GM10266 (cell line): Measurements from ENCODE around the gene MYL2.

ENCODE experiments used
- DNase-seq: peaks from one replicate; pipeline ENCODE4 v3.0.0; 2012; ENCODE audit errors: extremely low spot score
- TF ChIP-seq, protein P1 (sequence below): IDR thresholded peaks from 2 replicates; pipeline ENCODE4 v1.5.1; 2012; ENCODE audit warnings: mild to moderate bottlenecking, low read depth; ENCODE audit not compliant: control insufficient read depth, insufficient read depth; ENCODE audit errors: missing control alignments

MYL2 gene

GRCh38 chr12:110919720-110920119, 659 bp downstream of the MYL2 start:
- no peak for DNase-seq
- TF ChIP-seq, protein P1, sequence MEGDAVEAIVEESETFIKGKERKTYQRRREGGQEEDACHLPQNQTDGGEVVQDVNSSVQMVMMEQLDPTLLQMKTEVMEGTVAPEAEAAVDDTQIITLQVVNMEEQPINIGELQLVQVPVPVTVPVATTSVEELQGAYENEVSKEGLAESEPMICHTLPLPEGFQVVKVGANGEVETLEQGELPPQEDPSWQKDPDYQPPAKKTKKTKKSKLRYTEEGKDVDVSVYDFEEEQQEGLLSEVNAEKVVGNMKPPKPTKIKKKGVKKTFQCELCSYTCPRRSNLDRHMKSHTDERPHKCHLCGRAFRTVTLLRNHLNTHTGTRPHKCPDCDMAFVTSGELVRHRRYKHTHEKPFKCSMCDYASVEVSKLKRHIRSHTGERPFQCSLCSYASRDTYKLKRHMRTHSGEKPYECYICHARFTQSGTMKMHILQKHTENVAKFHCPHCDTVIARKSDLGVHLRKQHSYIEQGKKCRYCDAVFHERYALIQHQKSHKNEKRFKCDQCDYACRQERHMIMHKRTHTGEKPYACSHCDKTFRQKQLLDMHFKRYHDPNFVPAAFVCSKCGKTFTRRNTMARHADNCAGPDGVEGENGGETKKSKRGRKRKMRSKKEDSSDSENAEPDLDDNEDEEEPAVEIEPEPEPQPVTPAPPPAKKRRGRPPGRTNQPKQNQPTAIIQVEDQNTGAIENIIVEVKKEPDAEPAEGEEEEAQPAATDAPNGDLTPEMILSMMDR: no peak

DNA sequence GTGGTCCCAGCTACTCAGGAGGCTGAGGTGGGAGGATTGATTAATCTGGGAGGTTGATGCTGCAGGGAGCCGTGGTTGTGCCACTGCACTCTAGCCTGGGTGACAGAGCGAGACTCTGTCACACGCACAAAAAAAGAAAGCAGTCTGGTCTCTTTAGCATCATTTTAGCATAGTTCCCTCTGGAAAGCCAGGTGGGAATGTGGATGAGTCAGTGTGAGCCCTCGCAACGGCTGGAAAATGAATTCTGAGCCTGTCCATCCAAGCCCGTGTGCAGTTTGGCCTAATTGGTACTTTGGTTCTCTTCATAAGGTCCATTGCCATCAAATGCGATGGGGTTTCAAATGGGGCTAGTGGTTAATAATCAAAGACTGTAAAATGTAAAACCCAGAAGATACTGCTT, 2.4 kb downstream of the MYL2 start:
- DNase-seq: no peak
- TF ChIP-seq, protein P1: no peak

GRCh38 chr12:110917467-110917866, 2.9 kb downstream of the MYL2 start:
- DNase-seq: no peak
- TF ChIP-seq, protein P1: no peak

DNA sequence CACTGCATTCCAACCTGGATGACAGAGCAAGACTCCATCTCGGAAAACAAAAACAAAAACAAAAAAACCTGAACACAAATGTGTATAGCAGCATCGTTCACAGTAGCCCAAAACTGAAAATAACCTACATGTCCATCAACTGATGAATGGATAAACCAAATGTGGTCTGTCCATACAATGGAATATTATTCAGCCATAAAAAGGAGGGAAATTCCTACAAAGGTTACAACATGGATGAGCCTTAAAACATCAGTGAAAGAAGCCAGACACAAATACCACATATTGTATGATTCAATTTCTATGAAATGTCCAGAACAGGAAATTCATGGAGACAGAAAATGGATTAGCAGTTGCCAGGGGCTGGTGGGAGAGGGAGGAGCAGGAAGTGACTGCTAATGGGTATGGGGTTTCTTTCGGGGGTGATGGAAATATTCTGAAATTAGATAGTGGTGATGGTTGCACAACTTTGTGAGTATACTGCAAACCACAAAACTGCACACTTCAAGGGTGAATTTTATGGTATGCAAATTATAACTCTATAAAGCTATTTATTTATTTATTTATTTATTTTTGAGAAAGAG, 4.0 kb downstream of the MYL2 start:
- TF ChIP-seq, protein P1: no peak
- DNase-seq: no peak

DNA sequence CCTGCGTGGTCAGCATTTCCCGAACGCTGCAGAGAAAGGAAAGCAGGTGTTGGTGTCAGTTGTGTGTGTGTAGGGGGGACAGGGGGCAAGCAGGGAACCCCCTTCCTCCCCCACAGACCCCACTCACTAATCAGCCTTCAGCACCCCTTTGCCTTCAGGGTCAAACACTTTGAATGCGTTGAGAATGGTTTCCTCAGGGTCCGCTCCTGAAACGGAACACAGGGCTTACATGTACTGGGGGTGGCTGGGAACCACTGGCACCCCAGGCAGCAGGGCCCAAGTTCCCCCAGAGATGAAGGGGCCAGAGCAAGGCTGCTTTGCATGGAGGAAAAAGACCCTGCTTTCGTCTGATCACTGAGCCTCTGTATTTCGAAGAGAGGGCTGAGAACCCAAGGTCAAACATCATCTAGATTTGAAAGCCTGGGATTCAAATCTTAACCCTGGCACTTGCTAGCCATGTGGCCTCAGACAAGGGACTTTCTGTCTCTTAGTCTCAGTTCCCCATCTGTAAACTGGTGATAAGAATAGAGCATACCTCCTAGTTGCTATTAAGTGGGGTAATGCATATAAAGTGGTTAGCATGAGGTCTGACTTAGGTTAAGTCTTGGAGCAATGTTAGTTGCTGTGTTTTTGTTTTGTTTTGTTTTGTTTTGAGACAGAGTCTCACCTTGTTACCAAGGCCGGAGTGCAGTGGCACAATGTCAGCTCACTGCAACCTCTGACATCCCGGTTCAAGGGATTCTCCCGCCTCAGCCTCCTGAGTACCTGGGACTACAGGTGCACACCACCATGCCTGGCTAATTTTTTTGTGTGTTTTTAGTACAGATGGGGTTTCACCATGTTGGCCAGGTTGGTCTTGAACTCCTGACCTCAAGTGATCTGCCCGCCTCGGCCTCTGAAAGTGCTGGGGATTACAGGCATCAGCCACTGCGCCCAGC, 7.0 kb downstream of the MYL2 start:
- DNase-seq: peak; percentile 78
- TF ChIP-seq, protein P1: no peak

DNA sequence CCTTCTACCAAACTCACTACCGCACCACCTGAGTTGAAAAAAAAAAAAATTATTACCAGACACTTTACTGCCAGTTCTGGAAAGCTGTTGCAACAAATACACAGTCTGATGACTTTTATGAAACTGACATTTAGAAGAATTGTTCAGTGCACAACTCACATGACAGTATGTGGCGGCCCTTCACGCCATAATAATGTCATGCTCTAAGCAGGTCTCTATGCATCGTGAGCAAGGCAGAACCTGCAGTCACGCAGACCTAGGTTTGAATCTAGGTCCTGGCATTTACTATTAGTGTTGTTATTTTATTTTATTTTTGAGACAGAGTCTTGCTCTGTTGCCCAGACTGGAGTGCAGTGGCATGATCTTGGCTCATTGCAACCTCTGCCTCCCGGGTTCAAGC, 8.1 kb downstream of the MYL2 start:
- DNase-seq: no peak
- TF ChIP-seq, protein P1: no peak
